Kidney epithelial cell (primary cell): Measurements from ENCODE around the gene ADGRF1. TPM values are rescaled to one million over a fixed set of nuclear protein-coding genes. Genes with fewer than 3 reads are reported as not detected.
"Not testable (repeated sequence)": the region's sequence is repeated elsewhere in the genome, so short reads cannot be mapped to it uniquely, and the experiment has no call there.

Source experiments
- DNase-seq: peaks from one replicate; pipeline ENCODE4 v3.0.0-alpha.2; 2010; ENCODE audit warnings: low read depth
- H3K27me3 ChIP-seq: 2 replicates; pipeline ENCODE4 v1.6.0; 2011; ENCODE audit warnings: low read length; ENCODE audit not compliant: control insufficient read depth, insufficient read depth
- H3K36me3 ChIP-seq: 2 replicates; pipeline ENCODE4 v1.5.1; 2011; ENCODE audit warnings: low read length; ENCODE audit not compliant: control insufficient read depth, insufficient read depth
- H3K4me3 ChIP-seq: 2 replicates; pipeline ENCODE4 v1.5.1; 2011; ENCODE audit warnings: low read depth, mild to moderate bottlenecking, control low read depth, low read length
- total RNA-seq: library from RNA; depleted of rRNA; stranded (reverse); fragments of >200 nt; gene quantifications from 2 replicates; pipeline ENCODE4 v1.2.3, GENCODE V29; 2015
- TF ChIP-seq, protein P1 (sequence below): IDR thresholded peaks from 2 replicates; pipeline ENCODE4 v1.5.1; 2011; ENCODE audit warnings: mild to moderate bottlenecking, moderate library complexity, low read length, control low read depth, inconsistent platforms; ENCODE audit not compliant: insufficient read depth, poor library complexity, severe bottlenecking

ADGRF1 gene
- total RNA-seq, 1 donor from 2014 or later: 5.3 TPM

DNA sequence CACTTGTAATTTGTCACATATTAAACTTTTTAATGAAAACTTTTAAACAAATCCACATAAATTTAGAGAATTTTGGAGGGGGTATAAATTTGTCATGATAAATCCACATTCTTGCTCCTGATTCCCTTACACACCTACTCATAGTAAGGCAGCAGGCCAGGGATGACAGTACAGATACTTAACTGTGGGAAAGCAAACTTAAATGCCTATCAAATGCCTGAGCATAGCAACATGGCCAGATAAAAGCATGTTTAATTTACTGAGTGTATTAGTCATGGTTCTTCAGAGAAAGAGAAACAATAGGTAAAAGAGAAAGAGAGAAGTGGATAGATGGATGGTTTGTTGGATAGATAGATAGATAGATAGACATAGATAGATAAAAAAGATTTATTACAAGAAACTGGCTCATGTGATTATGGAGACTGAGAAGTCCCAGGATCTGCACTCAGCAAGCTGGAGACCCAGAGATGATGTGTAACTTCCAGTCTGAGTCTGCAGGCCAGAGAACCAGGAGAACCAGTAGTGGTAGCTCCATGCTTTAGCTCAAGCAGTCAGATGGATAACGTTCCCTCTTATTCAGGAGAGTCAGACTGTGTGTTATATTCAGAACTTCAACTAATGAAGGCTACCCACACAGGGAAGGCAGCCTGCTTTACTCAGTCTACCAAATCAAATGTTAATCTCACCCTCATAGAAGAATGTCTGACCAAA lies 15.9 kb upstream of the ADGRF1 start:
- no peak overlapping the region for H3K4me3 ChIP-seq
- H3K27me3 ChIP-seq: no peaks in the 10 kb centered on the region
- no peaks in the 10 kb centered on the region for H3K36me3 ChIP-seq
- TF ChIP-seq, protein P1, sequence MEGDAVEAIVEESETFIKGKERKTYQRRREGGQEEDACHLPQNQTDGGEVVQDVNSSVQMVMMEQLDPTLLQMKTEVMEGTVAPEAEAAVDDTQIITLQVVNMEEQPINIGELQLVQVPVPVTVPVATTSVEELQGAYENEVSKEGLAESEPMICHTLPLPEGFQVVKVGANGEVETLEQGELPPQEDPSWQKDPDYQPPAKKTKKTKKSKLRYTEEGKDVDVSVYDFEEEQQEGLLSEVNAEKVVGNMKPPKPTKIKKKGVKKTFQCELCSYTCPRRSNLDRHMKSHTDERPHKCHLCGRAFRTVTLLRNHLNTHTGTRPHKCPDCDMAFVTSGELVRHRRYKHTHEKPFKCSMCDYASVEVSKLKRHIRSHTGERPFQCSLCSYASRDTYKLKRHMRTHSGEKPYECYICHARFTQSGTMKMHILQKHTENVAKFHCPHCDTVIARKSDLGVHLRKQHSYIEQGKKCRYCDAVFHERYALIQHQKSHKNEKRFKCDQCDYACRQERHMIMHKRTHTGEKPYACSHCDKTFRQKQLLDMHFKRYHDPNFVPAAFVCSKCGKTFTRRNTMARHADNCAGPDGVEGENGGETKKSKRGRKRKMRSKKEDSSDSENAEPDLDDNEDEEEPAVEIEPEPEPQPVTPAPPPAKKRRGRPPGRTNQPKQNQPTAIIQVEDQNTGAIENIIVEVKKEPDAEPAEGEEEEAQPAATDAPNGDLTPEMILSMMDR: no peak
- DNase-seq: peak; percentile 37

DNA sequence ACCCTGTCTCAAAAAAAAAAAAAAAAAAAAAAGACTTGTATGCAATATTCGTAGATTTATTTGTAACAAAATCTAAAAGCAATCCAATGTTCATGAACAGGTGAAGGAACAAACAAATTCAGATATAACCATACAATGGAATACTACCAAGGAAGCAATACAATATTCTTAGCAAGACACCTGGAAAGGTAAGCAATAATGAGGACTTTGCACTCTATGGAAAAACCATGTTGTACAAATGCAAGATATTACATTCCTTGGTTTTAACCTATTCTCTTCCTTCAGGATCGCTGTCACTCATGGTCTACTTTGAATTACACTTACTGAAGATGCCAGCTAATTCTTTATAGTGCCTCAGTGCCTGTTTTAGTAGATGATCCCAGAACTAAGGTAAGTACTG lies 14.7 kb upstream of the ADGRF1 start:
- DNase-seq: no peak
- H3K4me3 ChIP-seq: no peak overlapping the region
- TF ChIP-seq, protein P1: no peak
- H3K27me3 ChIP-seq: no peaks in the 10 kb centered on the region
- H3K36me3 ChIP-seq: no peaks in the 10 kb centered on the region

- H3K36me3 ChIP-seq, DNase-seq, H3K27me3 ChIP-seq, H3K4me3 ChIP-seq: not testable (repeated sequence)
Observed at GRCh38 chr6:47054302-47054701, 12.2 kb upstream of the ADGRF1 start.

- Histone ChIP-seq H3K27me3 (no peaks in the 10 kb centered on the region), H3K36me3 (no peaks in the 10 kb centered on the region), H3K4me3 (no peak overlapping the region)
- TF ChIP-seq, protein P1: no peak
- no peak for DNase-seq
Observed at GRCh38 chr6:47048638-47049037, 6.5 kb upstream of the ADGRF1 start.

DNA sequence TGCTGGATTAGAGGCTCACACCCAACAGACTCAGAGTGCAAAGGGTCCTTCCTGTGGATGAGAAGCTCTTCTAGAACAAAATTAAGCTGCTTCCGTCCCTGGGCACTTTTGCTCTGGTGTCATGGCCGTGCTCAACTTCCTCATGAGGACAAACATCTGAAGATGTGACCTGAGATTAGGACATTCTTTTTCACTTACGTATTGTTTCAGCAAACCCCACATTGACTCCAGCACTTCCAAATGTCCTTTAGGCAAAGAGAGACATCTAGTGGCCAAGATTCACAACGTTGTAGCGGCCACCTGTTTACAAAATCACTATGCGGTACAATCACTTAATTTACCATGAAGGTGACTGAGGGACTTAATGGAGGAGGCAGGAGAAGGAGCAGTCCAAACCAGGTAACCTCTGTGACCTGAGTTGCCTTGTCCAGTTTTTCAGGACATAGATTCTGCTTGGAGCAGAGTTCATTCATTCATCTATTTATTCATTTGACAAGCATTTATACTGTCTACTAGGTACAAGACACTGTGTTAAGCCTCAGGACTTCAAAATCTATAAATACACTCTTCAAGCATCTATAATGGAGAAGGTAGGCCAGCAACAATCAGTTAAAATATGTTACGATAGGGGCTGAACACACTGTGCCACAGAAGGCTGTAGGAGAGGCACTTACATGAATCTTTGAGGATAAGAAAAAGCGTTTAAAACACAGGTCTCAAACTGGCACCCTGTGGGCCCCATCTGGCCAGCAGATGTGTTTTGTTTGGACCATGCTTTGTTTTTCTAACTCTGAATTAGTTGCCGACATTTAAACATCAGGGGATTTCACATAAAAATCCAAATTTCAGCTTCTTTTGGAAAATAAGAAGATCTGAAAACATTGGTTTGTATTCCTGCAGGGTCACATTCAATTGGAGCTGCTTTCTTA lies 5.6 kb upstream of the ADGRF1 start:
- Histone ChIP-seq H3K27me3 (no peaks in the 10 kb centered on the region), H3K36me3 (no peaks in the 10 kb centered on the region), H3K4me3 (no peak overlapping the region)
- DNase-seq: peak; percentile 84
- TF ChIP-seq, protein P1: peak; percentile 75

DNA sequence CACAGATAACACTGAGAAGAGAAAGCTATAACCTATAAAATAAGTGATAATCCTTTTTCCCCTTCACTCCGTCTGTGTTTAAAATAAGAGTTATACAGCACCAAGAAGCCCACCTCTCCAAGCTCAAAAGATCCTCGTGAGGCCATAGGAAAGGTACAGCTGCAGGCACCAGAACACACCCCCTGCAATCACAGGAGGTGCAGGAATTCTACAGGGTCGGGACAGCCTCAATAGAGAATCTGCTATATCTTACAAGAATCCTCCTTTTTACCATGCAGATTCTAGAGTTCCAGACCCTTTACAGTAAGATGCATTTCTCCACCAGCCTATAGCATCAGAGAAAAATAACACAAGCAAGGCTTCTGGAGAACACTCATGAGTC lies 5.0 kb upstream of the ADGRF1 start:
- no peak overlapping the region for H3K4me3 ChIP-seq
- DNase-seq: no peak
- TF ChIP-seq, protein P1: no peak
- H3K27me3 ChIP-seq: no peaks in the 10 kb centered on the region
- H3K36me3 ChIP-seq: no peaks in the 10 kb centered on the region
